Natural killer cell (primary cell): ENCODE results near the gene GLCCI1. TPM values are rescaled to one million over a fixed set of nuclear protein-coding genes. Genes with fewer than 3 reads are reported as not detected.

ENCODE experiments used
- ATAC-seq, 3 donors: fragments of 150-1000 bp in 2 of 3; fragments of 200-7000 bp in 1 of 3; cut with Tn5 transposase; 1 replicate in 1 of 3; 2 replicates in 2 of 3; pipeline ENCODE4 v1.10.0; 2021; ENCODE audit warnings: mild to moderate bottlenecking in 2 of 3, moderate library complexity in 2 of 3
- DNase-seq, 2 donors: peaks; one replicate each; pipeline versions ENCODE4 v3.0.0 to v3.0.0-alpha.2; 2013 to 2021; ENCODE audit warnings: mixed read lengths in 1 of 2
- H3K27ac ChIP-seq: one replicate; pipeline ENCODE4 v1.5.1; 2013; ENCODE audit warnings: mild to moderate bottlenecking, low read length
- H3K27me3 ChIP-seq: one replicate; pipeline ENCODE4 v1.6.1; 2013; ENCODE audit warnings: low read length; ENCODE audit not compliant: control insufficient read depth, insufficient read depth
- H3K36me3 ChIP-seq: one replicate; pipeline ENCODE4 v1.6.1; 2013; ENCODE audit warnings: low read length; ENCODE audit not compliant: control insufficient read depth, insufficient read depth
- H3K4me1 ChIP-seq: one replicate; pipeline ENCODE4 v1.6.1; 2013; ENCODE audit warnings: low read length; ENCODE audit not compliant: control insufficient read depth, insufficient read depth
- H3K4me3 ChIP-seq: one replicate; pipeline ENCODE4 v1.5.1; 2013; ENCODE audit warnings: low read length
- H3K9me3 ChIP-seq: one replicate; pipeline ENCODE4 v1.6.1; 2013; ENCODE audit warnings: low read length; ENCODE audit not compliant: control insufficient read depth, insufficient read depth
- H3K27ac Mint-ChIP-seq, 2 donors: one replicate each; pipeline ENCODE4 v1.8.0; 2022; ENCODE audit warnings: mild to moderate bottlenecking in 2 of 2, mixed read lengths in 2 of 2, moderate library complexity in 1 of 2
- H3K27me3 Mint-ChIP-seq, 2 donors: one replicate each; pipeline ENCODE4 v1.8.0; 2022; ENCODE audit warnings: low read depth in 2 of 2, mixed read lengths in 2 of 2
- H3K36me3 Mint-ChIP-seq: one replicate; pipeline ENCODE4 v1.8.0; 2022; ENCODE audit warnings: mixed read lengths
- H3K4me1 Mint-ChIP-seq, 2 donors: one replicate each; pipeline ENCODE4 v1.8.0; 2022; ENCODE audit warnings: mixed read lengths in 2 of 2
- H3K4me3 Mint-ChIP-seq: one replicate; pipeline ENCODE4 v1.8.0; 2022; ENCODE audit warnings: mild to moderate bottlenecking, moderate library complexity, mixed read lengths
- H3K9me3 Mint-ChIP-seq, 2 donors: one replicate each; pipeline ENCODE4 v1.8.0; 2022; ENCODE audit warnings: mixed read lengths in 2 of 2
- WGBS: methylation state at CpG from one replicate; pipeline ENCODE4 v1.1.7; 2013; ENCODE audit warnings: missing lambda C conversion rate; ENCODE audit not compliant: insufficient coverage; 5-methylcytosine and 5-hydroxymethylcytosine counted together
- intact Hi-C: fragments of 100-400 bp; cut with micrococcal nuclease; formaldehyde crosslinking; loops from one replicate; pipeline ENCODE4 v1.14.2; 2022
- total RNA-seq, 4 donors: library from RNA; stranded (reverse); fragments of 120-200 nt in 1 of 4; gene quantifications; one replicate each; pipeline versions ENCODE4 v1.2.3 to v1.2.4, GENCODE V29; 2013 to 2022
- TF ChIP-seq, protein P1 (sequence below): fragments of 200-600 bp; IDR thresholded peaks from one replicate; pipeline ENCODE4 v1.8.0; 2022; ENCODE audit warnings: antibody characterized with exemption

The GLCCI1 gene
- total RNA-seq, 3 donors from 2014 or later (not counting 1 experiment from before 2014, with no cell fraction given) = 70.5 to 132 (median 79.6) TPM

DNA sequence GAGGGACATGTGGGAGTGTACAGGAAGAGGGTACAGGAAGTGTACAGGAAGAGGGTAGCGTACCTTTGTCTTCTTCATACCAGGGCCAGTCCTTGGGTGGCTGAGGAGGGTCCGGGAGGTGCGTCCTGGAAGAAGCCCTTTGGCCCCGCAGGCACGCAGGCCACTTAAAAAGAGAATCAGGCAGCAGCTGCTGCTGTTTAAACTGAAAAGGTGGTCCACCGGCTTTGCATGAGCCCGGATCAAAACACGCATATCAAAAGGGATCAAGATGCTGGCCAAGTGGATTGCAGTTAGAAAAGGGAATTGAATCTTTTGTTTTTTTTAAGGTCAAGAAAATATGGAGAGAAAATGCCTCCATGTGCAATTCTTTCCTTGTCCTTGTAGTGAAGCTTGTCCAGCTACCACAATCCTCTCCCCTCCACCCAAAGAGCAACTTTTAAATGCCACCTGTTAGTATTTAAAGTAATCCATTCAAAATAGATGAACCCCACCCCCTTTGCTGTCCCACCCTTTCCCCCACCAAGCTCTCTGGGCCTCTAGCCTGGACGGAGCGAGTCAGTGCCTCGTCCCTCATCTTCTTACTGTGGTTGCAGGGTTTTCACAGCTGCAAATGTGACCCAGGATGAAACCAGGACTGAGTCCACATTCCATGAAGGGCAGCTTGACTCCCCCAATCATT is 142.8 kb downstream of the GLCCI1 start:
- ATAC-seq (no peak), DNase-seq (no peak)
- Mint-ChIP-seq H3K4me3 (no peak overlapping the region), H3K4me1 (peaks cover 36 to 50% of the 10 kb centered on the region in 2 donors), H3K9me3 (no peaks in the 10 kb centered on the region), H3K36me3 (no peaks in the 10 kb centered on the region), H3K27me3 (no peaks in the 10 kb centered on the region), H3K27ac (peak overlapping the region in 1 of 2 donors; percentile 35)
- no peak overlapping the region for H3K27ac ChIP-seq
- H3K4me1 ChIP-seq = peaks cover 25% of the 10 kb centered on the region
- H3K4me3 ChIP-seq = no peak overlapping the region
- 94% methylated on average over 11 of the region's 11 CpGs for whole genome bisulfite sequencing
- intact Hi-C loops = no loop called here
- no peaks in the 10 kb centered on the region for H3K27me3 ChIP-seq
- no peaks in the 10 kb centered on the region for H3K9me3 ChIP-seq
- TF ChIP-seq, protein P1, sequence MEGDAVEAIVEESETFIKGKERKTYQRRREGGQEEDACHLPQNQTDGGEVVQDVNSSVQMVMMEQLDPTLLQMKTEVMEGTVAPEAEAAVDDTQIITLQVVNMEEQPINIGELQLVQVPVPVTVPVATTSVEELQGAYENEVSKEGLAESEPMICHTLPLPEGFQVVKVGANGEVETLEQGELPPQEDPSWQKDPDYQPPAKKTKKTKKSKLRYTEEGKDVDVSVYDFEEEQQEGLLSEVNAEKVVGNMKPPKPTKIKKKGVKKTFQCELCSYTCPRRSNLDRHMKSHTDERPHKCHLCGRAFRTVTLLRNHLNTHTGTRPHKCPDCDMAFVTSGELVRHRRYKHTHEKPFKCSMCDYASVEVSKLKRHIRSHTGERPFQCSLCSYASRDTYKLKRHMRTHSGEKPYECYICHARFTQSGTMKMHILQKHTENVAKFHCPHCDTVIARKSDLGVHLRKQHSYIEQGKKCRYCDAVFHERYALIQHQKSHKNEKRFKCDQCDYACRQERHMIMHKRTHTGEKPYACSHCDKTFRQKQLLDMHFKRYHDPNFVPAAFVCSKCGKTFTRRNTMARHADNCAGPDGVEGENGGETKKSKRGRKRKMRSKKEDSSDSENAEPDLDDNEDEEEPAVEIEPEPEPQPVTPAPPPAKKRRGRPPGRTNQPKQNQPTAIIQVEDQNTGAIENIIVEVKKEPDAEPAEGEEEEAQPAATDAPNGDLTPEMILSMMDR = no peak
- H3K36me3 ChIP-seq = no peaks in the 10 kb centered on the region

GRCh38 chr7:8112685-8113084 is 144.1 kb downstream of the GLCCI1 start:
- Mint-ChIP-seq H3K4me3 (no peak overlapping the region), H3K36me3 (no peaks in the 10 kb centered on the region), H3K9me3 (no peaks in the 10 kb centered on the region), H3K4me1 (peaks cover 38 to 62% of the 10 kb centered on the region in 2 donors), H3K27ac (no peak overlapping the region), H3K27me3 (no peaks in the 10 kb centered on the region)
- DNase-seq = no peak
- H3K4me1 ChIP-seq = peaks cover 22% of the 10 kb centered on the region
- H3K9me3 ChIP-seq = no peaks in the 10 kb centered on the region
- 96% methylated on average over 2 of the region's 2 CpGs for WGBS
- ATAC-seq = no peak
- TF ChIP-seq, protein P1 = no peak
- no peak overlapping the region for H3K4me3 ChIP-seq
- H3K27me3 ChIP-seq = no peaks in the 10 kb centered on the region
- no peak overlapping the region for H3K27ac ChIP-seq
- intact Hi-C loops = no loop called here
- H3K36me3 ChIP-seq = no peaks in the 10 kb centered on the region

DNA sequence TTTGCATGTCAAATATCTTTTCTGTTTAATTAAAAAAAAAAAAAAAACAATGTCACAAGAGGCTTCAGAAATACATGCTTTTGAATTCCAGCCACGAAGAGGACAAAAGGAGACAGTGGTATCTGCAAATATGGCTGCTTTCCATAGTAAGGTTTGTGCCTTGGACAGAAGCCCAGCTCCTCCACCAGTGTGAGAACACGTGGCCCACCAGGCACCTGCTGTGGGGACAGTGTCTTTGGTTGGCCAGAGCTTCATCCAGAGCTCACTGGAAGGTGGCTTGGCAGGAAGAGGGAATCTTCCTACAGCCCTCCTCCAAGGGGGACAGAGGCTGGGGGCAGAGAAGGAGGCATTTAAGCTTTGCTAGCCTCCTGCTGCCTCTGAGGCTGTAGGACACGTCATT is 144.6 kb downstream of the GLCCI1 start:
- Histone ChIP-seq H3K27ac (no peak overlapping the region), H3K9me3 (no peaks in the 10 kb centered on the region), H3K36me3 (no peaks in the 10 kb centered on the region), H3K27me3 (no peaks in the 10 kb centered on the region), H3K4me1 (peaks cover 22% of the 10 kb centered on the region), H3K4me3 (no peak overlapping the region)
- intact Hi-C loops = no loop called here
- no peaks in the 10 kb centered on the region for H3K27me3 Mint-ChIP-seq
- DNase-seq (no peak), ATAC-seq (no peak)
- peaks cover 42 to 67% of the 10 kb centered on the region in 2 donors for H3K4me1 Mint-ChIP-seq
- no peak overlapping the region for H3K27ac Mint-ChIP-seq
- no peak overlapping the region for H3K4me3 Mint-ChIP-seq
- TF ChIP-seq, protein P1 = no peak
- H3K9me3 Mint-ChIP-seq = no peaks in the 10 kb centered on the region
- no peaks in the 10 kb centered on the region for H3K36me3 Mint-ChIP-seq
- 97% methylated on average over 3 of the region's 3 CpGs for WGBS

GRCh38 chr7:8114175-8114574 is 145.6 kb downstream of the GLCCI1 start:
- TF ChIP-seq, protein P1 = no peak
- peak in 1 of 2 donors; percentile 52 for DNase-seq
- Histone ChIP-seq H3K27ac (peak overlapping the region; percentile 15), H3K27me3 (no peaks in the 10 kb centered on the region), H3K4me1 (peaks cover 22% of the 10 kb centered on the region), H3K4me3 (no peak overlapping the region), H3K9me3 (no peaks in the 10 kb centered on the region), H3K36me3 (no peaks in the 10 kb centered on the region)
- peak; percentile 24 to 48 (median 31) for ATAC-seq
- Mint-ChIP-seq H3K27me3 (no peaks in the 10 kb centered on the region), H3K27ac (peak overlapping the region; percentile 6 to 49), H3K4me3 (no peak overlapping the region), H3K9me3 (no peaks in the 10 kb centered on the region), H3K36me3 (no peaks in the 10 kb centered on the region), H3K4me1 (peaks cover 42 to 77% of the 10 kb centered on the region in 2 donors)
- intact Hi-C loops = no loop called here
- WGBS = 52% methylated on average over 4 of the region's 4 CpGs
